ENCODE data around the gene DSTN.

Gene DSTN

DNA sequence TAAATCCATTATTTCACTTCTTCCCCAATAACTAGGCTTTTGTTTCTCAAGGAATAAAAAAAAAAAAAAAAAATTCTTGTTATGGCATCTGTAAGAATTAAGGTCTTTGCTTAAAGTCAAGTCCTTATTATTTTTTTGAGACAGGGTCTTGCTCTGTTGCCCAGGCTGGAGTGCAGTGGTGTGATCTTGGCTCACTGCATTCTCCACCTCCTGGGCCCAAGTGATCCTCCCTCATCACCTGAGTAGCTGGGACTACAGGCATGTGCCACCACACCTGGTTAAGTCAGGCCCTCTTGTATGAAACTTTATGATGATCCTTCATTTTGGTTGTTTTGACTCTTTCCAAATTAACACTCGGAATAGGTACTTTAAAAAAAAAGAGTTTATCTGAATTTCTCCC, 17.3 kb downstream of the DSTN start:
- no peak for DNase-seq (ENCODE audit: extremely low spot score)
- POLR2A ChIA-PET: no interaction called here
- TF ChIP-seq SP1 (IDR thresholded peaks at IDR 0.05) (no peak), LEF1 (IDR thresholded peaks at IDR 0.05; ENCODE audit: borderline replicate concordance) (no peak), HDGF (IDR thresholded peaks at IDR 0.05; ENCODE audit: borderline replicate concordance) (no peak), ZNF384 (IDR thresholded peaks at IDR 0.05) (no peak), FOXK2 (IDR thresholded peaks at IDR 0.05) (no peak), L3MBTL2 (conservative IDR thresholded peaks at IDR 0.05) (no peak), TARDBP (IDR thresholded peaks at IDR 0.05) (no peak), FOXA1 (IDR thresholded peaks at IDR 0.05) (no peak), BHLHE40 (IDR thresholded peaks at IDR 0.05; ENCODE audit: borderline replicate concordance) (no peak), SUZ12 (IDR thresholded peaks at IDR 0.05) (no peak), NFRKB (IDR thresholded peaks at IDR 0.05) (no peak), ELF4 (IDR thresholded peaks at IDR 0.05) (no peak), FOXM1 (IDR thresholded peaks at IDR 0.05; ENCODE audit: borderline replicate concordance) (no peak)
- TF ChIP-seq, protein P1, sequence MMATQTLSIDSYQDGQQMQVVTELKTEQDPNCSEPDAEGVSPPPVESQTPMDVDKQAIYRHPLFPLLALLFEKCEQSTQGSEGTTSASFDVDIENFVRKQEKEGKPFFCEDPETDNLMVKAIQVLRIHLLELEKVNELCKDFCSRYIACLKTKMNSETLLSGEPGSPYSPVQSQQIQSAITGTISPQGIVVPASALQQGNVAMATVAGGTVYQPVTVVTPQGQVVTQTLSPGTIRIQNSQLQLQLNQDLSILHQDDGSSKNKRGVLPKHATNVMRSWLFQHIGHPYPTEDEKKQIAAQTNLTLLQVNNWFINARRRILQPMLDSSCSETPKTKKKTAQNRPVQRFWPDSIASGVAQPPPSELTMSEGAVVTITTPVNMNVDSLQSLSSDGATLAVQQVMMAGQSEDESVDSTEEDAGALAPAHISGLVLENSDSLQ (IDR thresholded peaks at IDR 0.05): no peak
- CTCF ChIA-PET: no interaction called here

DNA sequence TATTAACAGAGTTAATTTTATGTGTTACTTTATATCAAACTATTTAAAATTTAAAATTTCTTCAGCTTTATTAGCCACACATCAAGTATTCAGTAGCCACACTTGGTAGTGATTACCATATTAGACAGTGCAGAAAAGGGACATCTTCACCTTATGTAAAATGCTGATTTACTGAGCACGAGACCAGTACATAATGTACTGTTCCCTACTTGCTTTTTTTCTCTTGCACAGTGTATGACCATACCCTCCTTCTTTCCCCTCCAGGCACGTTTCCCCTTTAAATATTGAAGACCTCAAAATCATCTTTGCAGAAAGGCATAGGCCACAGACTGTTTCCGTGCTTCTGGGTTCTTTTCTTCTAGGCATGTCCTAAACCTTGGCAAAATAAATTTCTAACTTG, 17.9 kb downstream of the DSTN start:
- ChIA-PET CTCF (no interaction called here), POLR2A (no interaction called here)
- TF ChIP-seq, protein P1 (IDR thresholded peaks at IDR 0.05): no peak
- TF ChIP-seq CTBP1 (IDR thresholded peaks at IDR 0.05; ENCODE audit: borderline replicate concordance) (no peak), LEF1 (IDR thresholded peaks at IDR 0.05; ENCODE audit: borderline replicate concordance) (no peak), NFRKB (IDR thresholded peaks at IDR 0.05) (no peak), ARNT (IDR thresholded peaks at IDR 0.05) (no peak), SUZ12 (IDR thresholded peaks at IDR 0.05) (no peak), HDGF (IDR thresholded peaks at IDR 0.05; ENCODE audit: borderline replicate concordance) (no peak), ELF4 (IDR thresholded peaks at IDR 0.05) (no peak), BHLHE40 (IDR thresholded peaks at IDR 0.05; ENCODE audit: borderline replicate concordance) (no peak), FOXK2 (IDR thresholded peaks at IDR 0.05) (no peak), SP1 (IDR thresholded peaks at IDR 0.05) (no peak), FOXA1 (IDR thresholded peaks at IDR 0.05) (no peak), TARDBP (IDR thresholded peaks at IDR 0.05) (no peak), ZNF384 (IDR thresholded peaks at IDR 0.05) (no peak)
- DNase-seq (ENCODE audit: extremely low spot score): no peak

DNA sequence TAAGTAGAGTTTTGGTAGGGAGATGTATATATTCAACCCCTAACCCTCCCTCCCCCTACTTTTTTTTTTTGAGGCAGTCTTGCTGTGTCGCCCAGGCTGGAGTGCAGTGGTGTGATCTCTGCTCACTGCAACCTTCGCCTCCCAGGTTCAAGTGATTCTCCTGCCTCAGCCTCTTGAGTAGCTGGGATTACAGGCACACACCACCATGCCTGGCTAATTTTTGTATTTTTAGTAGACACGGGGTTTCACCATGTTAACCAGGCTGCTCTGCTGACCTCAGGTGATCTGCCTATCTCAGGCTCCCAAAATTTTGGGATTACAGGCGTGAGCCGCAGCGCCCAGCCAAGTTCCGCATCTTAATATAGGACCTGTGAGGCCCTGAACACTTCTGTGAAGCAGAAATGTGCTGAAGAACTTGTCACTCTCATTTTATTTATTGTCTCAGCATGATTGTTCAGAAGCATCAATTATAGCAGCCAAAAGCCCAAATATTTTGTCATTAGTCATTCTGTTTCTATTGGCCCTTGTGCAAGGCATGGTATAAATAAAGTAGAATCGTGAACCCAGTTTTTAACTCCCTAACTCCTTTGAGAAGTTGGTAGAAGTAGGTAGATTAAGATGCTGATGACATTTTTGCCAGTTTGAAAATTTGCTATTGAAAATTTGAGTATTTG, 19.4 kb downstream of the DSTN start:
- CTCF ChIA-PET: interaction anchor here (0.8 kb wide), 1 partner anchor 12 kb away, joined by 4 read pairs; no protein-coding TSS in a partner anchor
- TF ChIP-seq, protein P1 (IDR thresholded peaks at IDR 0.05): peak; percentile 53
- no peak for TF ChIP-seq SP1 (IDR thresholded peaks at IDR 0.05)
- no peak for DNase-seq (ENCODE audit: extremely low spot score)

DNA sequence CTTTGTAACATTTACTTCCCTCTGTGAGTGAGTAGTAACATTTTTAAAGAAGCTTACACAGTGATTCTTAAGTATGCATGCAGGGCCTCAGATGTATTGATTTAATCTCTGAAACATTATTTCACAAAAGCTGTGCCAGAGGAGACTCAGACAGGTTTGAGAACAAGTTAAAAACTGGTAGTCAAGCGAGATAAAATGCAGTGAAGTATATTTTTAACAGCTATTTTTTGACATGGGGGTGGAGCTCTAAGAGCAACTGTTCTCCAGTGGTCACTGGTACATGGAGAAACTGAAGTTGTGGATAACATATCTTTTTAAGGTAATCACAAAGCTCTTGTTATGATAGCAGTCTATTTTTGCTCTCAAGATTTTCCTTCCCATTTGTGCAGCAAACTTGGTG, 20.4 kb downstream of the DSTN start:
- ChIA-PET CTCF (interaction anchor here (0.8 to 1.2 kb wide), 2 partner anchors 11 to 12 kb away, joined by 3 to 4 read pairs; no protein-coding TSS in a partner anchor), POLR2A (interaction anchor here (0.7 to 1.2 kb wide), 3 partner anchors 19 to 698 kb away, joined by 3 to 4 read pairs (median 3); partner anchors contain the start of genes DSTN and ZNF133)
- no peak for TF ChIP-seq HDGF (IDR thresholded peaks at IDR 0.05; ENCODE audit: borderline replicate concordance)
- TF ChIP-seq ELF4 (IDR thresholded peaks at IDR 0.05): no peak
- no peak for TF ChIP-seq FOXK2 (IDR thresholded peaks at IDR 0.05)
- no peak for TF ChIP-seq FOXA1 (IDR thresholded peaks at IDR 0.05)
- no peak for TF ChIP-seq ARNT (IDR thresholded peaks at IDR 0.05)
- no peak for TF ChIP-seq SP1 (IDR thresholded peaks at IDR 0.05)
- no peak for TF ChIP-seq L3MBTL2 (conservative IDR thresholded peaks at IDR 0.05)
- TF ChIP-seq BHLHE40 (IDR thresholded peaks at IDR 0.05; ENCODE audit: borderline replicate concordance): no peak
- no peak for TF ChIP-seq CTBP1 (IDR thresholded peaks at IDR 0.05; ENCODE audit: borderline replicate concordance)
- TF ChIP-seq FOXM1 (IDR thresholded peaks at IDR 0.05; ENCODE audit: borderline replicate concordance): no peak
- TF ChIP-seq, protein P1 (IDR thresholded peaks at IDR 0.05): no peak
- TF ChIP-seq TARDBP (IDR thresholded peaks at IDR 0.05): no peak
- DNase-seq (ENCODE audit: extremely low spot score): no peak

More for the DNA sequence above, 19.4 kb downstream of the DSTN start:
- POLR2A ChIA-PET: interaction anchor here (1.0 to 1.2 kb wide), 2 partner anchors 19 to 699 kb away, joined by 3 to 4 read pairs; partner anchors contain the start of genes DSTN and ZNF133

DNA sequence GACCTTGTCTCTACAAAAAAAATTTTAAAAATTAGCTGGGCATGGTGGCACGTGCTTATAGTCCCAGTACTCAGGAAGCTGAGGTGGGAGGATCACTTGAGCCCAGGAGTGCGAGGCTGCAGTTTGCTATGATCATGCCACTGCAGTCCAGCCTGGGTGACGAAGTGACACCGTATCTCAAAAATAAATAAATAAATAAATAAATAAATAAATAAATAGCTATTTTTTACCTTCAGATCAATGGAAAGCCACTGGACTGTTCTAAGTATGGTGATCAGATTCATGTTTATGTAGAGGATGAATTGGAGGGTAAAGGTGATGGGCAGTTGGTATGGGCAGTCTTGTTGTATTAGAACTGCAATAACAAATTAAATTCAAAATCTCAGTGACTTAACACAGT, 24.0 kb downstream of the DSTN start:
- ChIA-PET POLR2A (interaction anchor here (1.5 to 2.5 kb wide), 2 partner anchors 24 to 63 kb away, joined by 5 to 6 read pairs; partner anchors contain the start of genes BFSP1 and DSTN), CTCF (no interaction called here)
- DNase-seq (ENCODE audit: extremely low spot score): no peak
- TF ChIP-seq BHLHE40 (IDR thresholded peaks at IDR 0.05; ENCODE audit: borderline replicate concordance) (no peak), SP1 (IDR thresholded peaks at IDR 0.05) (no peak), TARDBP (IDR thresholded peaks at IDR 0.05) (no peak), ARNT (IDR thresholded peaks at IDR 0.05) (no peak), L3MBTL2 (conservative IDR thresholded peaks at IDR 0.05) (no peak), FOXM1 (IDR thresholded peaks at IDR 0.05; ENCODE audit: borderline replicate concordance) (no peak), SUZ12 (IDR thresholded peaks at IDR 0.05) (no peak), FOXK2 (IDR thresholded peaks at IDR 0.05) (no peak), FOXA1 (IDR thresholded peaks at IDR 0.05) (no peak), LEF1 (IDR thresholded peaks at IDR 0.05; ENCODE audit: borderline replicate concordance) (no peak), ELF4 (IDR thresholded peaks at IDR 0.05) (no peak), ZNF384 (IDR thresholded peaks at IDR 0.05) (no peak), HDGF (IDR thresholded peaks at IDR 0.05; ENCODE audit: borderline replicate concordance) (no peak), CTBP1 (IDR thresholded peaks at IDR 0.05; ENCODE audit: borderline replicate concordance) (no peak), NFRKB (IDR thresholded peaks at IDR 0.05) (no peak)
- TF ChIP-seq, protein P1 (IDR thresholded peaks at IDR 0.05): no peak
